ENCODE data around the gene IDS.

DNA sequence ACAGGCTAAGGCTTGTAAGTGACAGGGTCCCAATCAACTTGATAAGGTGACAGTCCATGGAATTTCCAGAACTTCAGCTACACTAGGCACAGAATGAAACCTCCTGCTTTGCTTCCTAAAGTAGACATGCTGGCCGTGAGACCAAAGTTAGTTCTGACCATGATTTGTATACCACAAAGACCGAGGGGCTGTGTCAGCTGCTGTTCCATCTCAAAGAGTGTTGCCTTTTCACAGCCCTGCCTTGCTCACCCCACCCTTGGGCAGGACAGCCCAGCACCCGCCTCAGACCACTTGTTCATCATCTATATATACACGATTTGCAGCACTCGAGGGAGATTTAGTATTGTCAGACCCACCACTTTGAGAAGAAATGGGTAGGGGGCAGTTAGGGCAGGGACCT is 5.3 kb downstream of the IDS start:
- TF ChIP-seq POLR2A (IDR thresholded peaks at IDR 0.05) = no peak
- TF ChIP-seq, protein P1, sequence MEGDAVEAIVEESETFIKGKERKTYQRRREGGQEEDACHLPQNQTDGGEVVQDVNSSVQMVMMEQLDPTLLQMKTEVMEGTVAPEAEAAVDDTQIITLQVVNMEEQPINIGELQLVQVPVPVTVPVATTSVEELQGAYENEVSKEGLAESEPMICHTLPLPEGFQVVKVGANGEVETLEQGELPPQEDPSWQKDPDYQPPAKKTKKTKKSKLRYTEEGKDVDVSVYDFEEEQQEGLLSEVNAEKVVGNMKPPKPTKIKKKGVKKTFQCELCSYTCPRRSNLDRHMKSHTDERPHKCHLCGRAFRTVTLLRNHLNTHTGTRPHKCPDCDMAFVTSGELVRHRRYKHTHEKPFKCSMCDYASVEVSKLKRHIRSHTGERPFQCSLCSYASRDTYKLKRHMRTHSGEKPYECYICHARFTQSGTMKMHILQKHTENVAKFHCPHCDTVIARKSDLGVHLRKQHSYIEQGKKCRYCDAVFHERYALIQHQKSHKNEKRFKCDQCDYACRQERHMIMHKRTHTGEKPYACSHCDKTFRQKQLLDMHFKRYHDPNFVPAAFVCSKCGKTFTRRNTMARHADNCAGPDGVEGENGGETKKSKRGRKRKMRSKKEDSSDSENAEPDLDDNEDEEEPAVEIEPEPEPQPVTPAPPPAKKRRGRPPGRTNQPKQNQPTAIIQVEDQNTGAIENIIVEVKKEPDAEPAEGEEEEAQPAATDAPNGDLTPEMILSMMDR (IDR thresholded peaks at IDR 0.05) = no peak

Measured in ovary (tissue), 3 donors.